HEK293T (cell line): ENCODE results near the gene ACO2.

ENCODE experiments used
- BHLHE40 ChIP-seq: fragments of 450-650 bp; IDR thresholded peaks from 2 replicates; pipeline ENCODE4 v1.6.1; 2016; ENCODE audit warnings: mild to moderate bottlenecking, moderate library complexity, borderline replicate concordance
- FOXK2 ChIP-seq: fragments of 450-650 bp; IDR thresholded peaks from 2 replicates; pipeline ENCODE4 v1.6.1; 2016; ENCODE audit warnings: mild to moderate bottlenecking
- NFRKB ChIP-seq: fragments of 450-650 bp; IDR thresholded peaks from 2 replicates; pipeline ENCODE4 v1.6.1; 2016; ENCODE audit warnings: mild to moderate bottlenecking, moderate library complexity
- ZNF384 ChIP-seq: fragments of 450-650 bp; IDR thresholded peaks from 2 replicates; pipeline ENCODE4 v1.6.1; 2016

- no peak for TF ChIP-seq FOXK2
- no peak for TF ChIP-seq ZNF384
- TF ChIP-seq BHLHE40, result no peak
- no peak for TF ChIP-seq NFRKB
Measured at GRCh38 chr22:41568811-41569210, 99.9 kb downstream of the ACO2 start.
